Type B pancreatic cell (in vitro differentiated cells): ENCODE data around the gene CYP39A1. TPM values are rescaled to one million over a fixed set of nuclear protein-coding genes. Genes with fewer than 3 reads are reported as not detected.

Source experiments
- DNase-seq: peaks from one replicate; pipeline ENCODE4 v3.0.0; 2021; ENCODE audit warnings: mixed read lengths; ENCODE audit not compliant: unreplicated experiment; ENCODE audit errors: extremely low spot score
- H3K27ac Mint-ChIP-seq: 2 replicates; pipeline ENCODE4 v1.8.0; 2021; ENCODE audit warnings: mild to moderate bottlenecking, mixed read lengths
- H3K27me3 Mint-ChIP-seq: 2 replicates; pipeline ENCODE4 v1.8.0; 2021; ENCODE audit warnings: mixed read lengths
- H3K36me3 Mint-ChIP-seq: 2 replicates; pipeline ENCODE4 v1.8.0; 2021; ENCODE audit warnings: mixed read lengths
- H3K4me1 Mint-ChIP-seq: one replicate; pipeline ENCODE4 v1.8.0; 2021; ENCODE audit warnings: mixed read lengths; ENCODE audit not compliant: unreplicated experiment
- H3K4me3 Mint-ChIP-seq: 2 replicates; pipeline ENCODE4 v1.8.0; 2021; ENCODE audit warnings: mild to moderate bottlenecking, mixed read lengths
- H3K9me3 Mint-ChIP-seq: 2 replicates; pipeline ENCODE4 v1.8.0; 2021; ENCODE audit warnings: mixed read lengths
- CTCF ChIP-seq: fragments of 200-600 bp; sonication (generic); conservative IDR thresholded peaks from 2 replicates; pipeline ENCODE4 v1.5.0; 2021; ENCODE audit warnings: antibody characterized with exemption, mild to moderate bottlenecking
- total RNA-seq: library from RNA; stranded (reverse); gene quantifications from 2 replicates; pipeline ENCODE4 v1.2.1, GENCODE V29; 2021; ENCODE audit warnings: low replicate concordance

The CYP39A1 gene
- total RNA-seq, 1 donor from 2014 or later = 6.7 TPM

DNA sequence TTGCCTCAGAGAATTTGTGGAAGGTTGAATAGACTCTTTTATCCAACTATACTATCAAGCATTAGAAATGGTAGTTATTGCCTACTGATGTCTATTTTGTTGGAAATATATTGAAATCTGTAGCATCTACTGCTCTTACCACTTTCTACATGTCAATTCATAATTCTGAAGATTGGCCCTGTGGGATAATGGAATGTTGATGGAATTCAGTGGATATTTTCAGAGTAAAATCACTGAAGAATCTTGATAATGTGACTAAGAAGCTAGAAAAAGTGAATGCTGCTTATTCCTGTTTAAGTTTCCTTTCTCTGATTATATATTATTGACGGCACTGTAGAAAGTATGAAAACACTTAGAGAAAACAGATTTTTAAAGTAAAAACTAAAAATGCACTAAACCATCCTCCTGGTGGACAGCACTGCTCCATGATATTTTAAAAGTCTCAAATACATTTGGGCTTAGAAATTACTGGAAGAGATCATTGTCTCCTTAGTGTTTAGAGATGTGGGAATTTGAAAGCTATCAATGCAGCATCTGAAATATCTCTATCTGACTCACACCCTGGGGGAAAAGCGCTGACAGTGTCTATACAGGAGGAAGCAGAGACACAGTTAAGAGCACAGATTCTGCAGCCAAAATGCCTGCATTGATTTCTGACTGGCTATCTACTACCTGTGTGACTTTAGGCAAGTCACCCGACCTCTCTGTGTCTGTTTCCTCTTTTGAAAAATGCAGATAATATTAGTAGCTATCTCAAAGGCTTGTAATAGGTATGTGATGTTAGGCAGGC is 123.5 kb downstream of the CYP39A1 start:
- no peaks in the 10 kb centered on the region for H3K36me3 Mint-ChIP-seq
- no peak overlapping the region for H3K27ac Mint-ChIP-seq
- H3K9me3 Mint-ChIP-seq = no peaks in the 10 kb centered on the region
- no peak for DNase-seq
- no peak for TF ChIP-seq CTCF
- H3K4me3 Mint-ChIP-seq = no peak overlapping the region
- no peaks in the 10 kb centered on the region for H3K27me3 Mint-ChIP-seq
- H3K4me1 Mint-ChIP-seq = no peaks in the 10 kb centered on the region

DNA sequence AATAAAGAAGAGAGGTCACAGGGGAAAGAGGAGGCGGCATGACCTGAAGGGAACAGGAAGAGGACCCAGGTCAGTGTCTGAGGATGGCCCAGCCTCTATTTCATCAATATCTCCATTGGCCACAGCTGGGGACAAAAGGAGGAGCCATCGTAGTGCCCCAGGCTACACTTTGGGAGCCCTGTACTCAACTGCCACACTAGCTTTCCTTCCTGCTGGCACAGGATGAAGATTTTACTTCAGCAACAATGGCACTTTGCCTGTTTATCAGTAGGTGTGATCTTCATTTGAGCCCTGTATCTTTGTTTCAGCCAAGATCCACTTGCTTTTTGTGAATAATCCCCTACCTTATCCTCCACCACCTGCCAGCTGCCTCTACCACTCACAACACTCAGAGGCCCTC is 126.0 kb downstream of the CYP39A1 start:
- Mint-ChIP-seq H3K36me3 (no peaks in the 10 kb centered on the region), H3K27ac (no peak overlapping the region), H3K9me3 (no peaks in the 10 kb centered on the region), H3K4me1 (no peaks in the 10 kb centered on the region), H3K4me3 (no peak overlapping the region), H3K27me3 (no peaks in the 10 kb centered on the region)
- TF ChIP-seq CTCF = no peak
- no peak for DNase-seq

GRCh38 chr6:46525583-46525982 is 127.0 kb downstream of the CYP39A1 start:
- H3K9me3 Mint-ChIP-seq = no peaks in the 10 kb centered on the region
- no peaks in the 10 kb centered on the region for H3K36me3 Mint-ChIP-seq
- H3K27me3 Mint-ChIP-seq = no peaks in the 10 kb centered on the region
- TF ChIP-seq CTCF = no peak
- no peak overlapping the region for H3K4me3 Mint-ChIP-seq
- H3K4me1 Mint-ChIP-seq = no peaks in the 10 kb centered on the region
- H3K27ac Mint-ChIP-seq = no peak overlapping the region
- no peak for DNase-seq

DNA sequence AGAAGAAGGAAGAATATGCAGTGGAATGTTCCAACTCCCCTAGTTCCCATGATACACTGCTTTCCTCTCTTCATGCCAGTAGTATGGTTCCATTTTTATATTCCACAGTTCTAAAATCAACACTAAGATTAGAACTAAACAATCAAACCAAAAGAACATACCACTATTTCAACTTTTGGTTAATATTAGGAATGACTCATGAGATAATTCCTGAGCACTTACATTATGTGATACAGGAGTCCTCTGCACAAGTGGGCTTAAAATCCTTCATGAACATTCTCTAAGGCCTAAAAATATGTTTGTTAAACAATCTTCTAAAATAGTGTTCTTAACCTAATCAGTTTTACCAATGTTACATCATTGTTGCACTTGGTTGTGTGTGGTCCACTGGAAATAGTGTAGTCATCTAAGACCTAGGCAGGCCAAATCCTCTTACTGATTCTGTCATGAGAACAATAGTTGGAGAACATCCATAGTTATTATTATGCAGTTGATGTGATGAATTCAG is 131.1 kb downstream of the CYP39A1 start:
- Mint-ChIP-seq H3K4me3 (no peak overlapping the region), H3K4me1 (no peaks in the 10 kb centered on the region), H3K9me3 (no peaks in the 10 kb centered on the region), H3K27me3 (no peaks in the 10 kb centered on the region), H3K36me3 (no peaks in the 10 kb centered on the region), H3K27ac (no peak overlapping the region)
- DNase-seq = no peak
- TF ChIP-seq CTCF = no peak

GRCh38 chr6:46517202-46517601 is 135.4 kb downstream of the CYP39A1 start:
- TF ChIP-seq CTCF = no peak
- Mint-ChIP-seq H3K4me1 (no peaks in the 10 kb centered on the region), H3K9me3 (no peaks in the 10 kb centered on the region), H3K36me3 (no peaks in the 10 kb centered on the region), H3K27ac (no peak overlapping the region), H3K27me3 (no peaks in the 10 kb centered on the region), H3K4me3 (no peak overlapping the region)
- no peak for DNase-seq
